Forelimb muscle (tissue), 1 donor: ENCODE measurements around the gene TRPC1. TPM values are rescaled to one million over a fixed set of nuclear protein-coding genes. Genes with fewer than 3 reads are reported as not detected.

Experiments used
- DNase-seq: peaks from one replicate; pipeline ENCODE4 v3.0.0-alpha.2; 2013; ENCODE audit warnings: low read depth
- polyA plus RNA-seq: library from polyadenylated mRNA; unstranded; fragments of 120-200 nt; gene quantifications from one replicate; pipeline ENCODE4 v1.2.1, GENCODE V29; 2013; ENCODE audit not compliant: insufficient read length

Gene TRPC1
- polyA plus RNA-seq, 1 donor: 7.3 TPM

DNA sequence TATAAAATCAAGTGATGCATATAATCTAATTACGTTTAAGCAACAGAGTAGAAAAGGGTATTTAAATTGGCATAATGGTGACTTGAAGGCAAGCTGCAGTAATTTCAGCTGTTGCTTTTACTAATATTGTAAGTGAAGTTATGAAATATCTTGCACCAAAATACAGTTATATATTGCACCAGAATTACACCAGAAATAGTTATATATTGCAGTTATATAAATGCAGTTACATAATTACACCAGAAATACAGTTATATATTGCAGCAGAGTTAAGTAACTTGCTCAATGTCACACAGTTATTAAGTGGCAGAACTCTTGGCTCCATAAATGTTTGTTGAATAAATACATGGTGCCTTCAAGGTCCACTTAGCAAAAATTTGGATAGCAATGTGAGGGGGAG is 113.7 kb downstream of the TRPC1 start:
- DNase-seq: no peak

DNA sequence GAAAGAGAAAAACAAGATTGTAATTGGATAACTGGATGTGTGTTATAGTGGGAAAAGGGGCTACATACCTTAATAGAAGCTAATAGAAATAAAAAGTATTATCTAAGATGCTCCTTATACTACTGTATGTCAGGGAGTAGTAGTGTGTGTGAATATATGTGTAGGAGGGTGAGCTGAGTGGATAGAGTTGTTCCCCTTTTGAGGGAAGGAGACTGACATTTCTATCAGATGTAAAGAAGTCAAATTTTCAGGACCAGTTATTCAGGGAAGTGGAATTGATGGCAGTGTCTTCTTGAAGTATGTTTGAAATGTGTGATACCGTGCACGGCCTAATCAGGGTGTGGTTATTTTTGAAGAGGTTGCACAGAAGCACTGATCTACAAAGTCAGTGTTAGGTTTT is 116.0 kb downstream of the TRPC1 start:
- DNase-seq: no peak

DNA sequence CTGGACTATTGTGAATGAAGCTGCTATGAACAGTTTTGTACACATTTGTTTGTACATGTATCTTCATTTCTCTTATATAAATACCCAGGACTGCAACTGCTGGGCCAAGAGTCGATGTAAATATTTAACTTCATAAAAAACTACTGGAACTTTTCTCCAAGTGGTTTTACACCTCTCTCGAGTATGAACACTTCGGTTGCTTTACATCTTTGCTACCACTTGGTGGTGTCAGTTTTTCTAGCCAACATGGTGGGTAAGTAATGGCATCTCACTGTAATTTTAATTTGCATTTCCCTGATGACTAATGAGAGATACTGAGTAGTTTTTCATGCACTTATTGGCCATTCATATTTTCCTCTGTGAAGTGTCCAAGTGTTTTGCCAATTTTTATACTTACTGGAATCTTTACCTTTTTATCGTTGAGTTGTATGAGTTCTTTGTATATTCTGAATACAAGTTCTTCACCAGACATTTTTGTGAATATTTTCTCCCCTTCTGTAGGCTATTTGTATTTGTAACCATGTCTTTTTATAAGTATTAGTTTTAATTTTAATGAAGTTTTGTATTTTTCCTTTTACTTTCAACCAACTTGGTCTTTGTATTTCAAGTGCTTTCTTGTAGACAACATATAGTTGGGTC is 120.6 kb downstream of the TRPC1 start:
- no peak for DNase-seq

DNA sequence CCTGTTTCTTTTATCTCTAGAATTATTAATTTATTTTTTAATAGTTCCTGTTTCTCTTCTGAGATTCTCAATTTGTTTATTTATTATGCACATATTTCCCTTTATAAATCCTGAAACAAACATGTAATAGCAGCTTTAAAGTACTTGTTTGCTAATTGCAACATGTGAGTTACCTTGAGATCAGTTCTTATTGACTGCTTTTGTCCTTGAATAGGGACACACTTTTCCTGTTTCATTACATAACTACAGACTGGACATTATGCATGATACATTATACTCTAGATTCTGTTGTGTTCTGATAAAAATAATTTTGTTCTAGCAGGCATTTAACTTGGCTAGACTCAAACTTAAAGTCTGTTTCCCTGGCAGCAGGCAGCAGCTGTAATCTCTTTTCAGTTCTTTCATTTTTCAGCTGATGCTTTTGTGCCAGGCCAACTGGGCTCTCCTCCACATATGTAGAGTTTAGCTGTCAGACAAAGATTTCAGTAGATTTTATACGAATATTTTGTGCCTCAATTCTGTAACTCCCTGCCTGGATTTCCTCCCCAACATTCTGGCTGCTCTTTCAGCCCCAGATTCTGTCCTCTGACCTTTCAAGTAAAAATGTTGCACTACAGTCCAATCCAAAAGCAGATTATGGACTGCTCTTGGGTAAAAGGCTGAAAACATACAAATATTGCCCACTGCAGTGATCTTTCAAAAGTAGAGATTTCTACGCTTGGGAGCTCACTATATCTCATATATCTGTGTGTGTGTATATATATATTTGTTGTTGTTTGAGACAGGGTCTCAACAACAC is 123.1 kb downstream of the TRPC1 start:
- no peak for DNase-seq

DNA sequence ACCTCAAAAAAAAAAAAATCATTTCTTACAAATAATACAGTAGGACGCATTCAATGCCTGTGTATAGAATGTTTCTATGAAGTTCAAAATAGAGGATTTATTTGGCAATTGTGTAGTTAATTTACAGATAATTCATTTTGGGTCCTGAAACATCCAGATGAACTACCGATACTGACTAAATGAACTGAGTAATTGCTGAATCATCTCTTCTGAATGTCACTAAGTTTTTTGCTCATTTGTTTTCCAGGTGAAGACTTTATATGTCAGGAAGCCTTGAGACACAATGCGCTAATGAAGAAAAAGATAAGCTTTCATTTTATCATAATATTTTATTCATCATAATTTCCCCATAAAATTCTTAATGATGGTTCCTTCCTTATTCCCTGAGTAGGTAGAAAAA is 125.3 kb downstream of the TRPC1 start:
- no peak for DNase-seq

DNA sequence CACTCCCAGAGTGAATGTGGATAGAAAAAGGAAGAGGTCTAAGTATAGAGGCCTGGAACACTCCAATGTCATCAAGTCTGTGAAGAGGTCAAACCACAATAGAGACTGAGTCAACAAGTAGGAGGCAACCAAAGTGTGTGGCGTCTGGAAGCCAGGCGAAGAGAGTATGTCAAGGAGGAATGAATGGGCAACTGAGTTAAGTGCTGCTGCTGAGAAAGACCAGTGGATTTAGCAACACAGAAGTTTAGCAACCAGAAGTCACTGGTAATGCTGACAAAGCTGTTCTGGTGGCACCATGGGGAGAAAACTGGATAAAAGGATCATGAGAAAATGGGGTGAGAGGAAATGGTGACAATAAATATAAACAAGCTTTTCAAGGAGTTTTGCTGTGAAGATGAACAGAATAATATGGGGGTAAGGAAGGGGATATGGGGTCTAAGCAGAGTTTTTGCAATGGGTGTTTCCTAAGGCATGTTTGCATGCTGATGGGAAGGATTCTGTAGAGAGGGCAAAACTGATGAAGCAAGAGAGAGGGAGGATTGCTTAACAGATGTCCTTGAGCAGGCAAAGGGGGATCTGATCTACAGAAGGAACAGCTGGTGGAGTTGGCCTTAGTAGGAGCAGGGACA is 126.7 kb downstream of the TRPC1 start:
- no peak for DNase-seq

DNA sequence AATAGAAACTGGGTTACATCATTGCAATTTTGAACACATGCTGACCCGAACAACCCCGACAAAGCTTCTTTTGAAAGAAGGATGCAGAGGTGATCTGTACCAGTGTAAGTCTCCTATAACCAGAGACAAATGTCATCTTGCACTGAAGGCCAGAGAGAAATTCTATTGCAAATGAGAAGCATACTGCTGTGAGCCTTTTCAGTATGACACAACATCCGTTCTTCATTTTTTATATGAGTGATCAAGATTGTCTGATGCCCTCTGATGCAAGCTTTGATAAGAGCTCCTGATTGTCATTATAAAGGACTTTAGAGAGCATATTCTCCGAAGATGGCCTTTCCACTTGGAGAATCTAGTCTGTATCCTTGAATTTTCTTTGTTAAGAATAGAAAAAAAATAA is 128.2 kb downstream of the TRPC1 start:
- no peak for DNase-seq

DNA sequence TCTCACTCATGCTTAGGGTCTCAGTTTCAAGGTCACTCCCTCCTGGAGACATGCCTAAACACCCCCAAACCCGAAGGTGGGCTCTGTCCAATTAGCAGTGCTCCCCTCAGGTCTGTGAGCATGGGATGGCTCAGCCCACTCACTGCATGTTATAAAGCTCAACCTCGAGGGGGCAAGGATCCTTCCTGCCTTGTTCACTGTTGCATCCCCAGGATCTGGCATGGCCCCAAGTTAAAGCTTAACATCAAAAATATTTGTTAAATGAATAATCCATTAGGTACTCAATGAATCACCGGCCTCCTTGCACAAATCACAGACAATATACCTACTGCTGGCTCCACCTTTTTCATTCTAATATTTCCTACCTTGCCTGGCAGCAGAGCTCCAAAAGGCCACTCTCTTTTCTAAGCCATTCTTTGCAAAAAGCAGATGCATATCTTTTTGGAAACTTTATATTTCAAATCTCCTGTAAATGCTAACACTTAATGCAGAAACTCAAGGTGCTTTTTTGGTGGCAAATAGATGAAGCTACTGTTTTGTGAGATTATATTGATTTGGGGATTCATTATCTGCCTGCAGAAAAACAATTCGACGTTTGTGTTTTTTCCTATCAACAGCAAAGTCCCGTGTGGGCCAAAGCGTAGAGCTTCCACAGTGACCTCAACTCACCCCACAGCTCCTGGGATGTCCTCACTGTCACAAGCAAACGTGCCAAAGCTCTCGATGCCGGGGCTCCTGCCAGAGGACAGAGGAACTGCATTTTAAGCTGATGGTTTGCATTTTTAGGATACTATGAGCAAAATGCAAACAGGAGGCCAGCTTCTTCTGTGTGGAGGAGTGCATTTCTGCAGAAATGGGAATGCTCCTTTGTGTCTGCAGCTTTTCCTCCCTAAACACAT is 129.7 kb downstream of the TRPC1 start:
- no peak for DNase-seq

DNA sequence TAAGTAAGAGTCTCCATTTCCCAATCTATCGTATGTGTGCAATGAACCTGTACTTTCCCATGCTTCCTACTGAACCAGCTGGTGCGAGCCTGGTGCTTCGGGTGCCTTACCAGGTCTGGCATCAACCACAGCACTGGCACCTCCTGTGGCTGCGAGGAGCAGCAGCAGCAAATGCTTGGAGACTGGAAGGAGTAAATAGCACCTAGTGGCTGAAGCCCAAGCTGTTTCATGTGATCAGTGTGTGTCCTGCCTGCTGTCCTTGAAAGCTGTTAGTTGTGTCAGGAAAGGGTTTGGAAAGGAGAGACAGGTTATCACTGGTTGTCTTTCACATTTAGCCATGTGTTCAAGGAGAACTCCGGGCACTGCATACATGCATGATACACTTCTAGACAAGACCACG is 133.2 kb downstream of the TRPC1 start:
- no peak for DNase-seq

Other genes with a start within 250 kb of the TRPC1 start
- 11.1 TPM for gene ATR, start 145.3 kb upstream of the TRPC1 start, polyA plus RNA-seq
- 0.61 TPM for gene PLS1, start 127.6 kb upstream of the TRPC1 start, polyA plus RNA-seq
- gene PCOLCE2, start 165.0 kb downstream of the TRPC1 start, polyA plus RNA-seq: 1.2 TPM
- 0.08 TPM for gene PAQR9, start 239.6 kb downstream of the TRPC1 start, polyA plus RNA-seq